GM12891 (cell line): ENCODE results near the gene ZBTB33.

ENCODE experiments used
- POU2F2 ChIP-seq: IDR thresholded peaks from 2 replicates; pipeline ENCODE4 v1.6.1; 2011; ENCODE audit warnings: low read depth, mild to moderate bottlenecking, control low read depth, low read length, moderate library complexity
- TAF1 ChIP-seq: IDR thresholded peaks from 2 replicates; pipeline ENCODE4 v1.6.1; 2011; ENCODE audit warnings: low read depth, low read length, control low read depth

DNA sequence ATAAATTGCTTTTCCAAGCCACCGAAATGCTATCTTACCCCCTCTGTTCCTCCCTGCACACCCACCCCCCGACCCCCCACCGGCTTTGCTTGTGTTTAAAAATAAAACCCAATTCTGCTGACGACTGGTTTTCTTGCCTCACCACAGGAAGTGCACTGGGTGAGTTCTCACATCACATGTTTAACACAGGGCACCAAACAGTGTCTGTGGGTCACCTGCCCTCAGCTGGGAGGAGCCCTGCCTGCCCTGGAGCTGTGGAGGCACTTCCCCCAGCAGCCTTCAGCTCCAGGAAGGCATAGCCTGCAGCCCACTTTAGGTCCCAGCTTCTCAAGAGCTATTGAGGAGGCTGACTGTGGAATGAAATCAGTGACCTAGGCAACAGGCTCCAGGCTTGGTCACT, 51.8 kb downstream of the ZBTB33 start:
- TF ChIP-seq POU2F2 = no peak
- no peak for TF ChIP-seq TAF1
